GM12891 (cell line): Measurements from ENCODE around the gene ST3GAL3.

Source experiments
- PAX5 ChIP-seq: IDR thresholded peaks from 2 replicates; pipeline ENCODE4 v1.6.1; 2011; ENCODE audit warnings: low read length, moderate library complexity, mild to moderate bottlenecking; ENCODE audit not compliant: insufficient read depth, severe bottlenecking
- POLR2A ChIP-seq: IDR thresholded peaks from 2 replicates; pipeline ENCODE4 v1.6.1; 2011; ENCODE audit warnings: low read depth, low read length, control low read depth
- POLR2AphosphoS5 ChIP-seq: IDR thresholded peaks from 2 replicates; pipeline ENCODE4 v1.6.1; 2011; ENCODE audit warnings: low read depth, low read length, control low read depth
- TAF1 ChIP-seq: IDR thresholded peaks from 2 replicates; pipeline ENCODE4 v1.6.1; 2011; ENCODE audit warnings: low read depth, low read length, control low read depth

DNA sequence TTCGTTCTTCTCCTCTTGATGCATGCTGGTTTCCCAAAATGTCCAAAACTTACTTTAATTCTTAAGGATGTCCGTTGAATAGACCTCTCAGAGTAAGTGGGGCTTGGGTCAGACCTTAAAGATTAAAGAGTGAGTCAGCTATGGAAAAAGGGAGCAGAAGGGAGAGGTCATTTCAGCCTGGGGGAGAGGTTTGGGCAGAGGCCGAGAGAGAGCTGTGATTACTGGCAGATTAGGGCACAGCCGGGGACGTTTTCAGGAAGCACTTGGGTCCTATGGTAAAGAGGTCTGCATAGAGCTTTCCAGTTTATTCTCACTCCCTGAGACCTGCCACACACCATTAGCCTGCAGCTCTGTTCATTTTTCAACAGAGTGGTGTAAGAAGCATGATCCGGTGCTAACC lies 14.0 kb upstream of the ST3GAL3 start:
- TF ChIP-seq POLR2AphosphoS5 = no peak
- no peak for TF ChIP-seq TAF1
- no peak for TF ChIP-seq POLR2A
- TF ChIP-seq PAX5 = no peak
